H9 (cell line): Measurements from ENCODE around the gene MRPS6. TPM values are rescaled to one million over a fixed set of nuclear protein-coding genes. Genes with fewer than 3 reads are reported as not detected.

Source experiments
- DNase-seq: peaks from one replicate; pipeline ENCODE4 v3.0.0-alpha.2; 2017
- H2AFZ ChIP-seq: one replicate; pipeline ENCODE4 v1.6.1; 2013; ENCODE audit warnings: mild to moderate bottlenecking, low read length, control low read depth, moderate library complexity
- H2AK5ac ChIP-seq: 2 replicates; pipeline ENCODE4 v1.6.1; 2013; ENCODE audit warnings: low read length, control low read depth, mixed read lengths; ENCODE audit not compliant: insufficient read length
- H2BK120ac ChIP-seq: one replicate; pipeline ENCODE4 v1.6.1; 2013; ENCODE audit warnings: low read depth, mild to moderate bottlenecking, low read length, control low read depth, inconsistent platforms; ENCODE audit not compliant: poor library complexity, severe bottlenecking
- H2BK12ac ChIP-seq: 2 replicates; pipeline ENCODE4 v1.6.1; 2013; ENCODE audit warnings: low read length, control low read depth, mixed read lengths, low read depth; ENCODE audit not compliant: insufficient read length
- H2BK15ac ChIP-seq: 2 replicates; pipeline ENCODE4 v1.6.1; 2013; ENCODE audit warnings: low read depth, low read length, control low read depth
- H2BK20ac ChIP-seq: one replicate; pipeline ENCODE4 v1.6.1; 2013; ENCODE audit warnings: low read depth, mild to moderate bottlenecking, low read length, control low read depth, inconsistent platforms; ENCODE audit not compliant: poor library complexity, severe bottlenecking
- H2BK5ac ChIP-seq: 2 replicates; pipeline ENCODE4 v1.6.1; 2013; ENCODE audit warnings: low read length, control low read depth, mixed read lengths; ENCODE audit not compliant: insufficient read length
- H3K14ac ChIP-seq: 2 replicates; pipeline ENCODE4 v1.6.1; 2013; ENCODE audit warnings: low read length, control low read depth; ENCODE audit not compliant: insufficient read depth
- H3K18ac ChIP-seq: 2 replicates; pipeline ENCODE4 v1.6.1; 2013; ENCODE audit warnings: low read depth, mild to moderate bottlenecking, mixed read lengths, low read length, control low read depth; ENCODE audit not compliant: insufficient read length
- H3K23ac ChIP-seq: 2 replicates; pipeline ENCODE4 v1.6.1; 2013; ENCODE audit warnings: low read length, control low read depth, mixed read lengths, low read depth; ENCODE audit not compliant: insufficient read length
- H3K23me2 ChIP-seq: 2 replicates; pipeline ENCODE4 v1.6.1; 2013; ENCODE audit warnings: low read depth, mild to moderate bottlenecking, mixed read lengths, low read length, control low read depth; ENCODE audit not compliant: insufficient read length, poor library complexity, severe bottlenecking
- H3K27ac ChIP-seq: 2 replicates; pipeline ENCODE4 v1.5.1; 2013; ENCODE audit warnings: low read length, control low read depth, mixed read lengths, low read depth; ENCODE audit not compliant: insufficient read length
- H3K27me3 ChIP-seq: 2 replicates; pipeline ENCODE4 v1.6.1; 2013; ENCODE audit warnings: low read length, control low read depth, inconsistent platforms; ENCODE audit not compliant: insufficient read depth
- H3K4ac ChIP-seq: 2 replicates; pipeline ENCODE4 v1.6.1; 2013; ENCODE audit warnings: low read depth, mild to moderate bottlenecking, control low read depth, inconsistent platforms, low read length, moderate library complexity
- H3K4me1 ChIP-seq: 2 replicates; pipeline ENCODE4 v1.6.1; 2013; ENCODE audit warnings: low read length, control low read depth, inconsistent platforms; ENCODE audit not compliant: insufficient read depth
- H3K4me2 ChIP-seq: 2 replicates; pipeline ENCODE4 v1.6.1; 2013; ENCODE audit warnings: low read length, control low read depth, mixed read lengths; ENCODE audit not compliant: insufficient read length, insufficient read depth
- H3K56ac ChIP-seq: 2 replicates; pipeline ENCODE4 v1.6.1; 2013; ENCODE audit warnings: low read depth, mild to moderate bottlenecking, mixed read lengths, low read length, control low read depth; ENCODE audit not compliant: insufficient read length
- H3K79me1 ChIP-seq: 2 replicates; pipeline ENCODE4 v1.6.1; 2013; ENCODE audit warnings: low read depth, mild to moderate bottlenecking, moderate library complexity, low read length, control low read depth, inconsistent platforms; ENCODE audit not compliant: insufficient read depth, poor library complexity, severe bottlenecking
- H3K79me2 ChIP-seq: 2 replicates; pipeline ENCODE4 v1.6.1; 2013; ENCODE audit warnings: low read length, control low read depth, inconsistent platforms; ENCODE audit not compliant: insufficient read depth
- H3K9ac ChIP-seq: 2 replicates; pipeline ENCODE4 v1.6.1; 2013; ENCODE audit warnings: low read length, control low read depth, mixed read lengths; ENCODE audit not compliant: insufficient read length; ENCODE audit errors: extremely low read depth
- H3K9me3 ChIP-seq: one replicate; pipeline ENCODE4 v1.6.1; 2013; ENCODE audit warnings: low read depth, low read length, inconsistent platforms; ENCODE audit not compliant: control insufficient read depth
- H3T11ph ChIP-seq: one replicate; pipeline ENCODE4 v1.6.1; 2013; ENCODE audit warnings: mild to moderate bottlenecking, low read length, control low read depth, inconsistent platforms
- H4K20me1 ChIP-seq: one replicate; pipeline ENCODE4 v1.6.1; 2013; ENCODE audit not compliant: control insufficient read depth, insufficient read length, insufficient read depth
- H4K5ac ChIP-seq: 2 replicates; pipeline ENCODE4 v1.6.1; 2013; ENCODE audit warnings: low read depth, mild to moderate bottlenecking, mixed read lengths, low read length, control low read depth; ENCODE audit not compliant: insufficient read length
- H4K8ac ChIP-seq: replicated peaks from 2 replicates; pipeline ENCODE4 v1.6.1; 2013; ENCODE audit warnings: low read length, control low read depth, mixed read lengths, low read depth; ENCODE audit not compliant: insufficient read length
- H4K91ac ChIP-seq: 2 replicates; pipeline ENCODE4 v1.6.1; 2013; ENCODE audit warnings: low read depth, mild to moderate bottlenecking, moderate library complexity, mixed read lengths, low read length, control low read depth; ENCODE audit not compliant: insufficient read length
- H3K27ac Mint-ChIP-seq, 3 experiments: 2 replicates in 2 of 3; 3 replicates in 1 of 3; pipeline ENCODE4 v1.8.0; 2020 to 2021; ENCODE audit warnings: mixed read lengths in 3 of 3, mild to moderate bottlenecking in 1 of 3, moderate library complexity in 1 of 3
- H3K27me3 Mint-ChIP-seq: 2 replicates; pipeline ENCODE4 v1.8.0; 2021; ENCODE audit warnings: low read depth, mild to moderate bottlenecking, moderate library complexity, mixed read lengths
- H3K36me3 Mint-ChIP-seq, 3 experiments: 2 replicates in 2 of 3; 3 replicates in 1 of 3; pipeline ENCODE4 v1.8.0; 2020 to 2021; ENCODE audit warnings: low read depth in 3 of 3, mixed read lengths in 3 of 3; ENCODE audit not compliant: insufficient read depth in 1 of 3
- H3K4me1 Mint-ChIP-seq, 2 experiments: 2 replicates each; pipeline ENCODE4 v1.8.0; 2020; ENCODE audit warnings: mixed read lengths in 2 of 2
- H3K4me3 Mint-ChIP-seq, 2 experiments: 2 replicates in 1 of 2; 3 replicates in 1 of 2; pipeline ENCODE4 v1.8.0; 2020 to 2021; ENCODE audit warnings: mild to moderate bottlenecking in 2 of 2, mixed read lengths in 2 of 2, moderate library complexity in 1 of 2
- H3K9me3 Mint-ChIP-seq, 2 experiments: 2 replicates in 1 of 2; 3 replicates in 1 of 2; pipeline ENCODE4 v1.8.0; 2020; ENCODE audit warnings: mild to moderate bottlenecking in 2 of 2, mixed read lengths in 2 of 2, moderate library complexity in 1 of 2
- CTCF ChIP-seq: fragments of 200-600 bp; sonication (generic); conservative IDR thresholded peaks from 3 replicates; pipeline ENCODE4 v1.8.0; 2021; ENCODE audit warnings: antibody characterized with exemption, mild to moderate bottlenecking
- WGBS: extraction: QIAGEN DNeasy Blood & Tissue Kit; methylation state at CpG from one replicate; pipeline ENCODE4 v1.1.7; 2013; ENCODE audit warnings: missing lambda C conversion rate, low lambda C conversion rate, mixed read lengths; ENCODE audit not compliant: insufficient read length; ENCODE audit errors: extremely low coverage; 5-methylcytosine and 5-hydroxymethylcytosine counted together
- total RNA-seq: library from RNA; stranded (reverse); gene quantifications from 2 replicates; pipeline ENCODE4 v1.2.1, GENCODE V29; 2021

Gene MRPS6
- total RNA-seq, 1 experiment from 2014 or later = 83.2 TPM

- Histone ChIP-seq H2BK120ac (no peak overlapping the region), H3K18ac (no peak overlapping the region), H3K4me2 (no peak overlapping the region), H3K79me1 (peaks cover 12% of the 10 kb centered on the region), H3K9me3 (no peaks in the 10 kb centered on the region), H4K8ac (no peak overlapping the region), H3K27me3 (no peaks in the 10 kb centered on the region), H3K79me2 (peaks cover 5% of the 10 kb centered on the region; the same call in 1 of the 2 replicates), H2BK15ac (no peak overlapping the region), H3K4me1 (no peaks in the 10 kb centered on the region; the same call in 1 of the 2 replicates), H3K23me2 (no peaks in the 10 kb centered on the region), H2BK5ac (no peak overlapping the region), H4K20me1 (no peaks in the 10 kb centered on the region), H3K4ac (no peak overlapping the region), H3K56ac (no peak overlapping the region), H3K27ac (no peak overlapping the region), H2BK12ac (no peak overlapping the region), H3T11ph (no peak overlapping the region), H2BK20ac (no peak overlapping the region), H3K14ac (no peak overlapping the region), H2AK5ac (no peak overlapping the region), H3K23ac (no peak overlapping the region), H3K9ac (no peak overlapping the region), H2AFZ (no peak overlapping the region), H4K5ac (no peak overlapping the region), H4K91ac (no peak overlapping the region)
- peaks cover 0 to 2% of the 10 kb centered on the region in 2 experiments; a peak in 3 of 5 replicates for H3K9me3 Mint-ChIP-seq
- no peaks in the 10 kb centered on the region for H3K27me3 Mint-ChIP-seq
- TF ChIP-seq CTCF = no peak
- peaks cover 16 to 33% (median 31%) of the 10 kb centered on the region in 3 experiments for H3K36me3 Mint-ChIP-seq
- no peak overlapping the region for H3K4me3 Mint-ChIP-seq
- no peak for DNase-seq
- no CpG with 5 or more reads among the region's 2 CpGs for WGBS
- no peak overlapping the region for H3K27ac Mint-ChIP-seq
- H3K4me1 Mint-ChIP-seq = peaks cover 5 to 10% of the 10 kb centered on the region in 2 experiments
These were observed 48.7 kb downstream of the MRPS6 start for GRCh38 chr21:34122047-34122446.
